Smooth muscle cell (in vitro differentiated cells): ENCODE measurements around the gene UBE2QL1. TPM values are rescaled to one million over a fixed set of nuclear protein-coding genes. Genes with fewer than 3 reads are reported as not detected.

Experiments used
- DNase-seq: peaks from one replicate; lab custom pipeline; 2025; ENCODE audit not compliant: unreplicated experiment; lab: John Stamatoyannopoulos, UW
- H2AFZ ChIP-seq: fragments of 200-600 bp; sonication (generic); 2 replicates; pipeline ENCODE4 v1.6.0; 2016; ENCODE audit warnings: antibody characterized with exemption, low read depth, mild to moderate bottlenecking
- H3F3A ChIP-seq: fragments of 200-600 bp; sonication (generic); 2 replicates; pipeline ENCODE4 v1.6.0; 2017; ENCODE audit warnings: antibody characterized with exemption, low read depth
- H3K27ac ChIP-seq: fragments of 200-600 bp; sonication (generic); 2 replicates; pipeline ENCODE4 v1.5.1; 2016; ENCODE audit warnings: low read depth, mild to moderate bottlenecking
- H3K27me3 ChIP-seq: fragments of 200-600 bp; sonication (generic); 2 replicates; pipeline ENCODE4 v1.6.1; 2016; ENCODE audit warnings: low read depth, mild to moderate bottlenecking
- H3K36me3 ChIP-seq: fragments of 200-600 bp; sonication (generic); 2 replicates; pipeline ENCODE4 v1.5.1; 2016; ENCODE audit warnings: low read depth
- H3K4me1 ChIP-seq: fragments of 200-600 bp; sonication (generic); 2 replicates; pipeline ENCODE4 v1.5.1; 2016; ENCODE audit warnings: low read depth
- H3K4me2 ChIP-seq: fragments of 200-600 bp; sonication (generic); 2 replicates; pipeline ENCODE4 v1.6.0; 2016; ENCODE audit warnings: mild to moderate bottlenecking
- H3K4me3 ChIP-seq: fragments of 200-600 bp; sonication (generic); 2 replicates; pipeline ENCODE4 v1.5.1; 2016; ENCODE audit warnings: mild to moderate bottlenecking
- H3K79me2 ChIP-seq: fragments of 200-600 bp; sonication (generic); 2 replicates; pipeline ENCODE4 v1.6.0; 2016; ENCODE audit warnings: low read depth, mild to moderate bottlenecking
- H3K9ac ChIP-seq: fragments of 200-600 bp; sonication (generic); 2 replicates; pipeline ENCODE4 v1.6.0; 2016; ENCODE audit warnings: low read depth
- H3K9me3 ChIP-seq: fragments of 200-600 bp; sonication (generic); replicated peaks from 2 replicates; pipeline ENCODE4 v1.5.1; 2016; ENCODE audit warnings: low read depth
- H4K20me1 ChIP-seq: fragments of 200-600 bp; sonication (generic); 2 replicates; pipeline ENCODE4 v1.6.0; 2016; ENCODE audit warnings: low read depth
- WGBS: methylation state at CpG from one replicate; pipeline ENCODE4 v1.1.7; 2016; ENCODE audit warnings: low lambda C conversion rate; 5-methylcytosine and 5-hydroxymethylcytosine counted together
- polyA plus RNA-seq: library from polyadenylated mRNA; unstranded; fragments of >200 nt; fragmentation: Nextera tagmentation; extraction: Ambion mirVana; gene quantifications from 2 replicates; pipeline ENCODE4 v1.2.1, GENCODE V29; 2016
- total RNA-seq: library from RNA; depleted of rRNA; stranded (reverse); fragments of >200 nt; gene quantifications from 2 replicates; pipeline ENCODE4 v1.2.3, GENCODE V29; 2014
- TF ChIP-seq, protein P1 (sequence below): fragments of 200-600 bp; sonication (generic); IDR thresholded peaks from 2 replicates; pipeline ENCODE4 v1.5.1; 2017; ENCODE audit warnings: borderline replicate concordance, mild to moderate bottlenecking, antibody characterized with exemption; ENCODE audit not compliant: insufficient read depth, poor library complexity, severe bottlenecking

Gene UBE2QL1
- total and polyA plus RNA-seq, 2 experiments from 2014 or later: 1.2 to 1.3 TPM

DNA sequence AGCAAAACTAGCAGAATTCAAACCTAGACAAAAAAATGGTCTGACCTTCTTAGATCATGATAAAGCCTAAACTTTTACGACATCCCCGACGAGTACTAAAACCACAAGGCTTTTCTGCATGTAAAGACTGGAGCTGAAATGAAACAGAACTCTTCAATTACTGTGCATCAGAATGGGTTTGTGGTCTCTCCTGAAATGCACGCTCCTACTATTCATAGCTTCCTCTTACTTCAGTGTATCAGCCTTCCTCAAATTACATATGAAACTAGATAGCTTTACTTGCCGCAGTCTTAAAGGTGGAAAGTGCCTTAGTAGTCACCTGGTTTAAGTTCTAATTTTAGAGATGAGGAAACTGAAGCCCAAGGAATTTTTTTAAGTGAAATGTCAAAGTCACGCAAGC lies 45.7 kb upstream of the UBE2QL1 start:
- H3F3A ChIP-seq: peaks cover 5% of the 10 kb centered on the region
- peak overlapping the region; percentile 81 for H3K27ac ChIP-seq
- no peaks in the 10 kb centered on the region for H4K20me1 ChIP-seq
- 16% methylated on average over 6 of the region's 6 CpGs for WGBS
- DNase-seq: no peak
- H3K36me3 ChIP-seq: no peaks in the 10 kb centered on the region
- H3K27me3 ChIP-seq: no peaks in the 10 kb centered on the region
- peak overlapping the region; percentile 69 for H3K9ac ChIP-seq
- H3K9me3 ChIP-seq: no peaks in the 10 kb centered on the region
- H2AFZ ChIP-seq: no peak overlapping the region
- no peaks in the 10 kb centered on the region for H3K4me1 ChIP-seq
- peak overlapping the region; percentile 70 for H3K4me2 ChIP-seq
- no peak overlapping the region for H3K4me3 ChIP-seq
- H3K79me2 ChIP-seq: no peaks in the 10 kb centered on the region
- TF ChIP-seq, protein P1, sequence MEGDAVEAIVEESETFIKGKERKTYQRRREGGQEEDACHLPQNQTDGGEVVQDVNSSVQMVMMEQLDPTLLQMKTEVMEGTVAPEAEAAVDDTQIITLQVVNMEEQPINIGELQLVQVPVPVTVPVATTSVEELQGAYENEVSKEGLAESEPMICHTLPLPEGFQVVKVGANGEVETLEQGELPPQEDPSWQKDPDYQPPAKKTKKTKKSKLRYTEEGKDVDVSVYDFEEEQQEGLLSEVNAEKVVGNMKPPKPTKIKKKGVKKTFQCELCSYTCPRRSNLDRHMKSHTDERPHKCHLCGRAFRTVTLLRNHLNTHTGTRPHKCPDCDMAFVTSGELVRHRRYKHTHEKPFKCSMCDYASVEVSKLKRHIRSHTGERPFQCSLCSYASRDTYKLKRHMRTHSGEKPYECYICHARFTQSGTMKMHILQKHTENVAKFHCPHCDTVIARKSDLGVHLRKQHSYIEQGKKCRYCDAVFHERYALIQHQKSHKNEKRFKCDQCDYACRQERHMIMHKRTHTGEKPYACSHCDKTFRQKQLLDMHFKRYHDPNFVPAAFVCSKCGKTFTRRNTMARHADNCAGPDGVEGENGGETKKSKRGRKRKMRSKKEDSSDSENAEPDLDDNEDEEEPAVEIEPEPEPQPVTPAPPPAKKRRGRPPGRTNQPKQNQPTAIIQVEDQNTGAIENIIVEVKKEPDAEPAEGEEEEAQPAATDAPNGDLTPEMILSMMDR: no peak

- DNase-seq: no peak
- WGBS: 87% methylated on average over 4 of the region's 4 CpGs
- Histone ChIP-seq H3K4me3 (no peak overlapping the region), H3K4me2 (peak overlapping the region; percentile 70), H3K9ac (peak overlapping the region; percentile 69), H3F3A (peaks cover 5% of the 10 kb centered on the region), H3K27me3 (no peaks in the 10 kb centered on the region), H3K27ac (peak overlapping the region; percentile 81), H3K4me1 (no peaks in the 10 kb centered on the region), H3K36me3 (no peaks in the 10 kb centered on the region), H2AFZ (no peak overlapping the region), H3K79me2 (no peaks in the 10 kb centered on the region), H3K9me3 (no peaks in the 10 kb centered on the region), H4K20me1 (no peaks in the 10 kb centered on the region)
- TF ChIP-seq, protein P1: no peak
Measured at GRCh38 chr5:6403416-6403815, 45.2 kb upstream of the UBE2QL1 start.

- no peaks in the 10 kb centered on the region for H3K9me3 ChIP-seq
- H3K27me3 ChIP-seq: no peaks in the 10 kb centered on the region
- H3K27ac ChIP-seq: peak overlapping the region; percentile 81
- no peaks in the 10 kb centered on the region for H4K20me1 ChIP-seq
- TF ChIP-seq, protein P1: no peak
- no peak for DNase-seq
- H3F3A ChIP-seq: peaks cover 5% of the 10 kb centered on the region
- peak overlapping the region; percentile 70 for H3K4me2 ChIP-seq
- H3K4me3 ChIP-seq: no peak overlapping the region
- no peaks in the 10 kb centered on the region for H3K4me1 ChIP-seq
- H2AFZ ChIP-seq: no peak overlapping the region
- H3K79me2 ChIP-seq: no peaks in the 10 kb centered on the region
- peak overlapping the region; percentile 69 for H3K9ac ChIP-seq
- H3K36me3 ChIP-seq: no peaks in the 10 kb centered on the region
- WGBS: 38% methylated on average over 4 of the region's 4 CpGs
Measured at GRCh38 chr5:6404129-6404528, 44.5 kb upstream of the UBE2QL1 start.

DNA sequence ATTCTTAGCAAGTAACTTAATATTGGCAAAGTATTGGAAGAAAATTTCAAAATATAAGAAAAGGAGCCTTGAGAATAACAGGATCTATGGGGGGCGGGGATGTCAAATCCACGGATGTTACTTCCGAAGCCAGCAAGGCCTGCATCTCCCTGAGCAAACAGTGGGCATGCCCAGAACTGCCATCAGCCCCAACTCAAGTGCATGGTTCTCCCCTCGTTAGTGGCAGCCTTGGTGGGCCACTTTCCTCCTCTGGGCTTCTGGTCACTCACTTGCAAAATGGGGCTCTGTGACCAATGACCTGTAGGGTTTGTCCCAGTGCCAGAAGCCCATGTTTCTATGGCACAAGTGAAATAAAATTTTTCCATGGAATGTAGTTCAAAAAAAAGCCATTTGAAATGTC lies 43.1 kb upstream of the UBE2QL1 start:
- Histone ChIP-seq H3K27me3 (no peaks in the 10 kb centered on the region), H3K27ac (no peak overlapping the region), H3K4me2 (no peak overlapping the region), H2AFZ (no peak overlapping the region), H3K9ac (no peak overlapping the region), H3K36me3 (no peaks in the 10 kb centered on the region), H3F3A (peaks cover 5% of the 10 kb centered on the region), H3K79me2 (no peaks in the 10 kb centered on the region), H3K9me3 (no peaks in the 10 kb centered on the region), H4K20me1 (no peaks in the 10 kb centered on the region), H3K4me1 (no peaks in the 10 kb centered on the region), H3K4me3 (no peak overlapping the region)
- DNase-seq: no peak
- WGBS: 90% methylated on average over 4 of the region's 4 CpGs
- TF ChIP-seq, protein P1: no peak
